Measurements from ENCODE around the gene PTPRD.

PTPRD gene

DNA sequence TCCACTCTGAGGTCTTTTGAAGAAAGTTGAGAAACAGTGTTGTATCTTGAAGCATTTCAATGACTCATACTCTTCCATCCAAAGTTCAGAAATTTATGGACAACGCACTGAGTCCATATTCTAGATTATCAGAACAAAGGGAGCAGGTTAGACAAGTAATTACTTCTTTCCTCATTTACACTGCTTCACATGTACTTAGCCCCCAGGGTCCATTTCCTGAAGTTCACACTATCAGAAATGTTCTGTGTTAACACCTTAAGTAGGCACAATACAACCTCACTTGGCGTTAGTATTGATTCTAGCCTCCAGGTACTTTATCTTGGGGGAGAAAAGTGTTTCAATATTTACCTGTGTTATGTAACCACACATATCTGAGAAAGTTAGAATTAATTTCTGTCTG is 2325.3 kb downstream of the PTPRD start:
- TF ChIP-seq CTCF (IDR thresholded peaks at IDR 0.05; ENCODE audit: extremely low read depth, insufficient read depth, missing control alignments), result no peak
- no peak for DNase-seq (ENCODE audit: low spot score)
- in situ Hi-C loops (cut with MboI; ENCODE audit: low pct_unique_long_range_greater_than_20kb, low sequenced_read_pairs, unreplicated experiment), result no loop called here

GRCh38 chr9:8284884-8285283 is 2327.9 kb downstream of the PTPRD start:
- DNase-seq (ENCODE audit: low spot score), result no peak
- in situ Hi-C loops (cut with MboI; ENCODE audit: low pct_unique_long_range_greater_than_20kb, low sequenced_read_pairs, unreplicated experiment), result no loop called here
- TF ChIP-seq CTCF (IDR thresholded peaks at IDR 0.05; ENCODE audit: extremely low read depth, insufficient read depth, missing control alignments), result no peak

DNA sequence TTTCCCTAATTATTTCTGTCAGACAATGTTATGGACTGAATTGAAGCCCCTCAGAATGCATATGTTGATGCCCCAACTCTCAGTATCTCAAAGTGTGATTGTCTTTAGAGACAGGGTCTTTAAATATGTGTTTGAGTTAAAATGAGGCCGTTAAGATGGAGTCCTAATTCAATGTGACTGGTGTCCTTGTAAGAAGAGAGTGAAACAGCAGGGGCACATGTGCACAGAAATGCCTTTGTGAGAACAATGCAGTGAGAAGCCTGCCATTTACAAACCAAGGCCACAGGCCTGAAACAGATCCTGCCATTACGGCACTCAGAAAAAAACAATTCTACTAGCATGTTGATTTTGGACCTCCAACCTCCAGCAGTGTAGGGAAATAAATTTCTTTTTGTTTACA is 2330.3 kb downstream of the PTPRD start:
- TF ChIP-seq CTCF (IDR thresholded peaks at IDR 0.05; ENCODE audit: extremely low read depth, insufficient read depth, missing control alignments), result no peak
- no peak for DNase-seq (ENCODE audit: low spot score)
- in situ Hi-C loops (cut with MboI; ENCODE audit: low pct_unique_long_range_greater_than_20kb, low sequenced_read_pairs, unreplicated experiment), result no loop called here

GRCh38 chr9:8280811-8281210 is 2332.0 kb downstream of the PTPRD start:
- no peak for TF ChIP-seq CTCF (IDR thresholded peaks at IDR 0.05; ENCODE audit: extremely low read depth, insufficient read depth, missing control alignments)
- no peak for DNase-seq (ENCODE audit: low spot score)
- in situ Hi-C loops (cut with MboI; ENCODE audit: low pct_unique_long_range_greater_than_20kb, low sequenced_read_pairs, unreplicated experiment), result no loop called here

GRCh38 chr9:8278048-8278447 is 2334.8 kb downstream of the PTPRD start:
- in situ Hi-C loops (cut with MboI; ENCODE audit: low pct_unique_long_range_greater_than_20kb, low sequenced_read_pairs, unreplicated experiment), result no loop called here
- no peak for TF ChIP-seq CTCF (IDR thresholded peaks at IDR 0.05; ENCODE audit: extremely low read depth, insufficient read depth, missing control alignments)
- no peak for DNase-seq (ENCODE audit: low spot score)

- in situ Hi-C loops (cut with MboI; ENCODE audit: low pct_unique_long_range_greater_than_20kb, low sequenced_read_pairs, unreplicated experiment), result no loop called here
- TF ChIP-seq CTCF (IDR thresholded peaks at IDR 0.05; ENCODE audit: extremely low read depth, insufficient read depth, missing control alignments), result no peak
- no peak for DNase-seq (ENCODE audit: low spot score)
Observed at GRCh38 chr9:8270235-8270634, 2342.6 kb downstream of the PTPRD start.

GRCh38 chr9:8268881-8269280 is 2343.9 kb downstream of the PTPRD start:
- no peak for DNase-seq (ENCODE audit: low spot score)
- in situ Hi-C loops (cut with MboI; ENCODE audit: low pct_unique_long_range_greater_than_20kb, low sequenced_read_pairs, unreplicated experiment), result no loop called here
- no peak for TF ChIP-seq CTCF (IDR thresholded peaks at IDR 0.05; ENCODE audit: extremely low read depth, insufficient read depth, missing control alignments)

All from GM13977 (cell line).